Cerebellar cortex (tissue), 1 donor: ENCODE results near the gene ZNF578.
"Not testable (repeated sequence)": the region's sequence is repeated elsewhere in the genome, so short reads cannot be mapped to it uniquely, and the experiment has no call there.

Experiments used
- DNase-seq: peaks from one replicate; pipeline ENCODE4 v3.0.0-alpha.2; 2015; ENCODE audit warnings: low spot score

ZNF578 gene

GRCh38 chr19:52453324-52454094 lies at the start of gene ZNF578:
ZNF578 (plus strand) TSS chr19:52453553; CDS start chr19:52501846, 48,293 bp downstream.
- peak; percentile 58 for DNase-seq

GRCh38 chr19:52410276-52410675 lies 43.1 kb upstream of the ZNF578 start:
- DNase-seq: no peak

- no peak for DNase-seq
Observed at GRCh38 chr19:52415711-52416110, 37.6 kb upstream of the ZNF578 start.

- DNase-seq: no peak
Observed at GRCh38 chr19:52428937-52429336, 24.4 kb upstream of the ZNF578 start, which contains the start of gene ZNF534. ZNF534 (plus strand) TSS chr19:52429148; CDS start chr19:52431475, 2,327 bp downstream.

GRCh38 chr19:52442179-52442578 lies 11.2 kb upstream of the ZNF578 start:
- DNase-seq: no peak

GRCh38 chr19:52444506-52444905 lies 8.8 kb upstream of the ZNF578 start:
- no peak for DNase-seq

GRCh38 chr19:52451241-52451640 lies 2.1 kb upstream of the ZNF578 start:
- no peak for DNase-seq

- no peak for DNase-seq
Observed at GRCh38 chr19:52464798-52465470, 11.6 kb downstream of the ZNF578 start.

- DNase-seq: no peak
Observed at GRCh38 chr19:52473655-52474350, 20.4 kb downstream of the ZNF578 start.

GRCh38 chr19:52474351-52475127 lies 21.2 kb downstream of the ZNF578 start:
- no peak for DNase-seq

- DNase-seq: not testable (repeated sequence)
Observed at GRCh38 chr19:52484111-52484743, 30.9 kb downstream of the ZNF578 start.

- not testable (repeated sequence) for DNase-seq
Observed at GRCh38 chr19:52485064-52485463, 31.7 kb downstream of the ZNF578 start.

GRCh38 chr19:52485561-52486240 lies 32.3 kb downstream of the ZNF578 start:
- not testable (repeated sequence) for DNase-seq

- no peak for DNase-seq
Observed at GRCh38 chr19:52492201-52492993, 39.0 kb downstream of the ZNF578 start.

GRCh38 chr19:52492994-52493470 lies 39.7 kb downstream of the ZNF578 start:
- DNase-seq: no peak

- no peak for DNase-seq
Observed at GRCh38 chr19:52494518-52494917, 41.2 kb downstream of the ZNF578 start.

- no peak for DNase-seq
Observed at GRCh38 chr19:52498571-52498970, 45.2 kb downstream of the ZNF578 start.

- not testable (repeated sequence) for DNase-seq
Observed at GRCh38 chr19:52500474-52500873, 47.1 kb downstream of the ZNF578 start.

- DNase-seq: not testable (repeated sequence)
Observed at GRCh38 chr19:52500991-52501390, 47.6 kb downstream of the ZNF578 start.

GRCh38 chr19:52507266-52507665 lies 53.9 kb downstream of the ZNF578 start:
- no peak for DNase-seq
